ENCODE data around the gene ZNF423. TPM values are rescaled to one million over a fixed set of nuclear protein-coding genes. Genes with fewer than 3 reads are reported as not detected.

Gene ZNF423
- total and polyA plus RNA-seq, 2 experiments from 2014 or later = 0.43 to 0.49 TPM

GRCh38 chr16:49485663-49486062 lies 370.2 kb downstream of the ZNF423 start:
- Histone ChIP-seq H2AFZ (no peak overlapping the region), H3K9me2 (ENCODE audit: insufficient read depth) (no peaks in the 10 kb centered on the region), H3K27me3 (replicated peaks; ENCODE audit: insufficient read depth) (peaks cover 18% of the 10 kb centered on the region; the same call in 1 of the 2 replicates), H3K4me3 (no peak overlapping the region), H3K9me3 (ENCODE audit: low read depth) (no peaks in the 10 kb centered on the region), H3K79me2 (ENCODE audit: insufficient read depth) (no peaks in the 10 kb centered on the region), H3K9ac (no peak overlapping the region), H3K27ac (no peak overlapping the region), H3K4me1 (ENCODE audit: insufficient read depth) (no peaks in the 10 kb centered on the region), H3K4me2 (ENCODE audit: unreplicated experiment) (no peak overlapping the region), H3F3A (ENCODE audit: insufficient read depth) (no peaks in the 10 kb centered on the region), H3K36me3 (ENCODE audit: low read depth) (no peaks in the 10 kb centered on the region), H4K20me1 (ENCODE audit: insufficient read depth) (no peaks in the 10 kb centered on the region)
- TF ChIP-seq EZH2phosphoT487 (IDR thresholded peaks at IDR 0.05; ENCODE audit: insufficient read depth, low read depth) (no peak), EZH2 (IDR thresholded peaks at IDR 0.05; ENCODE audit: insufficient read depth, poor library complexity, severe bottlenecking) (no peak)
- DNase-seq = no peak
- in situ Hi-C loops (cut with MboI) = no loop called here

DNA sequence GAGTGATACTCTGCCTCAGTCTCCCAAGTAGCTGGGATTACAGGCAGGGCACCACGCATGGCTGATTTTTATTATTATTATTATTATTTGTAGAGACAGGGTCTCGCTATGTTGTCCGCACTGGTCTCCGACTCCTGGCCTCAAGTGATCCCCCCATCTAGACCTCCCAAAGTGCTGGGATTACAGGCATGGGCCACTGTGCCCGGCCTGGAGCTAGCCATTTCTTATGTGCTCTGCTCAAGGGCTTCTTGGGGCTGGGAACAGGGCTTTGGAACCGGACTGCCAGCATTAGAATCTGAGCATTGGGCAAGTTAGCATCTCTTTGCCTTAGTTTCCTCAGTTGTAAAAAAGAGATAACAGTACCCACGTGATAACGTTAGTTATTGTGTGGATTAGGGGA lies 371.0 kb downstream of the ZNF423 start:
- WGBS, 2 experiments (ENCODE audit: low coverage in 1 of 2, low lambda C conversion rate in 2 of 2, missing lambda C conversion rate in 2 of 2) = 80 to 81% methylated on average over 8 of the region's 8 CpGs

DNA sequence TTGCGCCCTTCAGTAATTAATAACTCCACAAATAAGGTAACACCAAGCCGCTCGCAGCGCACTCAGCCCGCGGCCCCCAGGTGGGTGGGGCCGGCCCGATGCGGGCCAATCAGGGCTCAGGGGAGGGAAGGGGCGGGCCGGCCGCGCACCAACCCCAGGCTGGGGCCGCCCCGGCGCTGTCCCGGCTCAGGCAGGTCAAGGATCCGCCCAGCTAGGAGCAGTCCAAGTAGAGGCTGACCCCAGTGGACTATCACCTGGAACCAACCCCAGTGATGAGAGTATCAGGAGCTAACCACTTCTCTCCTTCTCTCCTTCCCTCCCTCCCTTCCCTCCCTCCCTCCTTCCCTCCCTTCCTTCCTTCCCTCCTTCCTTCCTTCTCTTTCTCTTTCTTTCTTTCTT lies 371.5 kb downstream of the ZNF423 start:
- WGBS, 2 experiments (ENCODE audit: low coverage in 1 of 2, low lambda C conversion rate in 2 of 2, missing lambda C conversion rate in 2 of 2) = 4 to 6% methylated on average over 14 to 16 of the region's 18 CpGs
- H3K79me2 ChIP-seq (ENCODE audit: insufficient read depth) = no peaks in the 10 kb centered on the region
- no peaks in the 10 kb centered on the region for H4K20me1 ChIP-seq (ENCODE audit: insufficient read depth)
- no peak overlapping the region for H2AFZ ChIP-seq
- H3K27ac ChIP-seq = no peak overlapping the region
- in situ Hi-C loops (cut with MboI) = no loop called here
- no peaks in the 10 kb centered on the region for H3K4me1 ChIP-seq (ENCODE audit: insufficient read depth)
- H3K4me2 ChIP-seq (ENCODE audit: unreplicated experiment) = no peak overlapping the region
- no peaks in the 10 kb centered on the region for H3K9me2 ChIP-seq (ENCODE audit: insufficient read depth)
- H3F3A ChIP-seq (ENCODE audit: insufficient read depth) = no peaks in the 10 kb centered on the region
- H3K9me3 ChIP-seq (ENCODE audit: low read depth) = no peaks in the 10 kb centered on the region
- DNase-seq = peak; percentile 36
- peaks cover 18% of the 10 kb centered on the region; the same call in 1 of the 2 replicates for H3K27me3 ChIP-seq (replicated peaks; ENCODE audit: insufficient read depth)
- H3K36me3 ChIP-seq (ENCODE audit: low read depth) = no peaks in the 10 kb centered on the region
- no peak for TF ChIP-seq EZH2phosphoT487 (IDR thresholded peaks at IDR 0.05; ENCODE audit: insufficient read depth, low read depth)
- TF ChIP-seq EZH2 (IDR thresholded peaks at IDR 0.05; ENCODE audit: insufficient read depth, poor library complexity, severe bottlenecking) = no peak
- H3K9ac ChIP-seq = no peak overlapping the region
- H3K4me3 ChIP-seq = no peak overlapping the region

More for the DNA sequence above, 371.0 kb downstream of the ZNF423 start:
- Histone ChIP-seq H3K9ac (no peak overlapping the region), H2AFZ (no peak overlapping the region), H3K4me1 (ENCODE audit: insufficient read depth) (no peaks in the 10 kb centered on the region), H3K4me2 (ENCODE audit: unreplicated experiment) (no peak overlapping the region), H3K9me3 (ENCODE audit: low read depth) (no peaks in the 10 kb centered on the region), H4K20me1 (ENCODE audit: insufficient read depth) (no peaks in the 10 kb centered on the region), H3K79me2 (ENCODE audit: insufficient read depth) (no peaks in the 10 kb centered on the region), H3K36me3 (ENCODE audit: low read depth) (no peaks in the 10 kb centered on the region), H3K27ac (no peak overlapping the region), H3K9me2 (ENCODE audit: insufficient read depth) (no peaks in the 10 kb centered on the region), H3K27me3 (replicated peaks; ENCODE audit: insufficient read depth) (peaks cover 18% of the 10 kb centered on the region; the same call in 1 of the 2 replicates), H3F3A (ENCODE audit: insufficient read depth) (no peaks in the 10 kb centered on the region), H3K4me3 (no peak overlapping the region)
- DNase-seq = no peak
- no peak for TF ChIP-seq EZH2 (IDR thresholded peaks at IDR 0.05; ENCODE audit: insufficient read depth, poor library complexity, severe bottlenecking)
- TF ChIP-seq EZH2phosphoT487 (IDR thresholded peaks at IDR 0.05; ENCODE audit: insufficient read depth, low read depth) = no peak
- in situ Hi-C loops (cut with MboI) = no loop called here

DNA sequence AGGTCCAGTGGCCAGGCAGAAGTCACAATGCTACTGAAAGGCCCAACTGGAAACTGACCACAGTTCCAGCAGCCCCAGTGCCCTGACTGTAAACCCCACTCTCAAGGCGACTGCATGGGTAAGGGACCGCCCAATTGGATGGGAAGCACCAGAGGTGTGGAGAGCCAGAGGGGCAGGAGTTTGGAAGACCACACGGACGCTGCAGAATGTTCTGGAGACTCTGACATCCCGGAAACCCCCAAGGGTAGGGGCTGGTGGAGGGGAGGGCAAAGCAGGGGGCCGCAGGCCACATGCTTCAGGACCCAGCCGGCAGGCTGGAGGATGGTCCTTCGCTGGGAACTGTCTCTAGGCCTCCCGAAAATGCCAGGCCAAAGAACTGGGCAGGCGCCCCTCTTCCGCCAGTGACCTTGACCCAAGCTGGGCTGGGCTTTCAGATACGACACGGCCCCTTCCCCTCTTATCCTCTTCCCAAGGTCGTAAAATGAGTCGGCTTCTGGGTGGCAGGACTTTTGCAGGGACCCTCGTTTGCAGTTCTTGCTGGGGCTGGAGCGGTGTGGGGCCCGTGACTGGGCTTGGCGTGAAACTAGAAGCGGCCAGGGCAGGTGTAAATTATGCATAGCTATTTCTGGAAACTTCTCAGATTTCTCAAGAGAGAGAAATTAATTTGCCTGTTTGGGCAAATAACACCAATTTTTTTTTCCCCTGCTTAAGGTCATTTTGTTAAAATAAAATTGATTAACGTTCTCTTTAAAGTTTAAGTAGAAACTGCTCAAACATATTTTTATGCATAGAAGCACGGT lies 372.1 kb downstream of the ZNF423 start:
- H3K36me3 ChIP-seq (ENCODE audit: low read depth) = no peaks in the 10 kb centered on the region
- no peak overlapping the region for H3K4me2 ChIP-seq (ENCODE audit: unreplicated experiment)
- TF ChIP-seq EZH2phosphoT487 (IDR thresholded peaks at IDR 0.05; ENCODE audit: insufficient read depth, low read depth) = no peak
- TF ChIP-seq EZH2 (IDR thresholded peaks at IDR 0.05; ENCODE audit: insufficient read depth, poor library complexity, severe bottlenecking) = no peak
- H4K20me1 ChIP-seq (ENCODE audit: insufficient read depth) = no peaks in the 10 kb centered on the region
- H3K27ac ChIP-seq = no peak overlapping the region
- H3K4me3 ChIP-seq = no peak overlapping the region
- H3K9me3 ChIP-seq (ENCODE audit: low read depth) = no peaks in the 10 kb centered on the region
- H3F3A ChIP-seq (ENCODE audit: insufficient read depth) = no peaks in the 10 kb centered on the region
- no peak overlapping the region for H2AFZ ChIP-seq
- no peak overlapping the region for H3K9ac ChIP-seq
- peaks cover 18% of the 10 kb centered on the region; the same call in 1 of the 2 replicates for H3K27me3 ChIP-seq (replicated peaks; ENCODE audit: insufficient read depth)
- 38 to 41% methylated on average over 21 to 22 of the region's 22 CpGs for WGBS, 2 experiments (ENCODE audit: low coverage in 1 of 2, low lambda C conversion rate in 2 of 2, missing lambda C conversion rate in 2 of 2)
- no peaks in the 10 kb centered on the region for H3K79me2 ChIP-seq (ENCODE audit: insufficient read depth)
- DNase-seq = no peak
- H3K9me2 ChIP-seq (ENCODE audit: insufficient read depth) = no peaks in the 10 kb centered on the region
- in situ Hi-C loops (cut with MboI) = no loop called here
- H3K4me1 ChIP-seq (ENCODE audit: insufficient read depth) = no peaks in the 10 kb centered on the region

Data from GM23248 (cell line).